GM20000 (cell line): Measurements from ENCODE around the gene RCHY1.

Experiments
- DNase-seq: peaks from one replicate; pipeline ENCODE4 v3.0.0; 2012; ENCODE audit warnings: low spot score
- CTCF ChIP-seq: IDR thresholded peaks from 2 replicates; pipeline ENCODE4 v1.5.1; 2012; ENCODE audit warnings: mild to moderate bottlenecking, control low read depth; ENCODE audit errors: extremely low read depth, missing control alignments

The RCHY1 gene

GRCh38 chr4:75495476-75495875 lies 18.7 kb downstream of the RCHY1 start:
- no peak for DNase-seq
- TF ChIP-seq CTCF: no peak

- no peak for DNase-seq
- no peak for TF ChIP-seq CTCF
Observed at GRCh38 chr4:75494563-75494962, 19.6 kb downstream of the RCHY1 start.

GRCh38 chr4:75490155-75490554 lies 24.0 kb downstream of the RCHY1 start:
- no peak for DNase-seq

GRCh38 chr4:75484190-75484589 lies 30.0 kb downstream of the RCHY1 start:
- DNase-seq: no peak
- TF ChIP-seq CTCF: no peak

More at GRCh38 chr4:75490155-75490554, 24.0 kb downstream of the RCHY1 start:
- TF ChIP-seq CTCF: no peak

- no peak for TF ChIP-seq CTCF
- DNase-seq: no peak
Observed at GRCh38 chr4:75477201-75477600, 37.0 kb downstream of the RCHY1 start.

GRCh38 chr4:75470738-75471137 lies 43.5 kb downstream of the RCHY1 start:
- DNase-seq: no peak
- no peak for TF ChIP-seq CTCF

- DNase-seq: no peak
- no peak for TF ChIP-seq CTCF
Observed at GRCh38 chr4:75469896-75470295, 44.3 kb downstream of the RCHY1 start.
